SK-N-SH treated with all-trans-retinoic acid at 6 μM for 48 hours (cell line): Measurements from ENCODE around the gene POU6F2.

ENCODE experiments used
- ATAC-seq: fragments of 200-7000 bp; cut with Tn5 transposase; 3 replicates; pipeline ENCODE4 v1.9.1; 2020; ENCODE audit warnings: mild to moderate bottlenecking, moderate library complexity
- ARNTL ChIP-seq: fragments of 450-650 bp; formaldehyde crosslinking; IDR thresholded peaks from 2 replicates; pipeline ENCODE4 v1.5.0; 2020; ENCODE audit warnings: low read depth, mild to moderate bottlenecking, moderate library complexity, borderline replicate concordance
- BACH2 ChIP-seq: fragments of 250-450 bp; sonication (Bioruptor Pico); IDR thresholded peaks from 2 replicates; pipeline ENCODE4 v1.9.0; 2021; ENCODE audit warnings: mild to moderate bottlenecking, borderline replicate concordance
- CREB5 ChIP-seq: fragments of 250-450 bp; sonication (Bioruptor Pico); IDR thresholded peaks from 2 replicates; pipeline ENCODE4 v1.5.1; 2020; ENCODE audit warnings: low read depth, mild to moderate bottlenecking, moderate library complexity
- CSDC2 ChIP-seq: fragments of 250-450 bp; sonication (Bioruptor Pico); IDR thresholded peaks from 2 replicates; pipeline ENCODE4 v1.5.0; 2020; ENCODE audit warnings: mild to moderate bottlenecking, moderate library complexity
- ESRRG ChIP-seq: fragments of 250-450 bp; sonication (Bioruptor Pico); IDR thresholded peaks from 2 replicates; pipeline ENCODE4 v1.6.1; 2021; ENCODE audit warnings: mild to moderate bottlenecking
- GLIS3 ChIP-seq: fragments of 250-450 bp; sonication (Bioruptor Pico); IDR thresholded peaks from 2 replicates; pipeline ENCODE4 v1.5.0; 2020; ENCODE audit warnings: mild to moderate bottlenecking, moderate library complexity
- ISL1 ChIP-seq: fragments of 250-450 bp; sonication (Bioruptor Pico); IDR thresholded peaks from 2 replicates; pipeline ENCODE4 v2.1.2; 2022; ENCODE audit warnings: mild to moderate bottlenecking, moderate library complexity
- OSR1 ChIP-seq: fragments of 250-450 bp; sonication (Bioruptor Pico); IDR thresholded peaks from 2 replicates; pipeline ENCODE4 v1.8.0; 2022; ENCODE audit warnings: moderate library complexity, mild to moderate bottlenecking, inconsistent platforms
- PPARA ChIP-seq: fragments of 250-450 bp; sonication (Bioruptor Pico); IDR thresholded peaks from 2 replicates; pipeline ENCODE4 v1.5.0; 2020; ENCODE audit warnings: mild to moderate bottlenecking, borderline replicate concordance
- RARB ChIP-seq: fragments of 250-450 bp; sonication (Bioruptor Pico); IDR thresholded peaks from 2 replicates; pipeline ENCODE4 v1.8.0; 2021; ENCODE audit warnings: mild to moderate bottlenecking, moderate library complexity
- SNAI2 ChIP-seq: fragments of 250-450 bp; sonication (Bioruptor Pico); IDR thresholded peaks from 2 replicates; pipeline ENCODE4 v1.5.0; 2020; ENCODE audit warnings: mild to moderate bottlenecking, moderate library complexity
- TCF4 ChIP-seq: fragments of 250-450 bp; sonication (Bioruptor Pico); IDR thresholded peaks from 2 replicates; pipeline ENCODE4 v1.8.0; 2021; ENCODE audit warnings: mild to moderate bottlenecking, moderate library complexity, borderline replicate concordance
- TOX ChIP-seq: fragments of 250-450 bp; sonication (Bioruptor Pico); IDR thresholded peaks from 2 replicates; pipeline ENCODE4 v1.8.0; 2021; ENCODE audit warnings: mild to moderate bottlenecking, moderate library complexity, borderline replicate concordance
- TSHZ2 ChIP-seq: fragments of 250-450 bp; sonication (Bioruptor Pico); IDR thresholded peaks from 2 replicates; pipeline ENCODE4 v1.5.0; 2020; ENCODE audit warnings: mild to moderate bottlenecking, moderate library complexity
- ZC3H10 ChIP-seq: fragments of 250-450 bp; sonication (Bioruptor Pico); IDR thresholded peaks from 2 replicates; pipeline ENCODE4 v1.5.1; 2021; ENCODE audit warnings: mild to moderate bottlenecking, moderate library complexity
- ZFP3 ChIP-seq: fragments of 250-450 bp; sonication (Bioruptor Pico); IDR thresholded peaks from 2 replicates; pipeline ENCODE4 v1.5.0; 2020; ENCODE audit warnings: mild to moderate bottlenecking, moderate library complexity
- ZFP30 ChIP-seq: fragments of 450-650 bp; formaldehyde crosslinking; IDR thresholded peaks from 2 replicates; pipeline ENCODE4 v1.5.0; 2022; ENCODE audit warnings: mild to moderate bottlenecking, moderate library complexity
- ZNF565 ChIP-seq: fragments of 450-650 bp; formaldehyde crosslinking; conservative IDR thresholded peaks from 2 replicates; pipeline ENCODE4 v1.5.0; 2020; ENCODE audit warnings: low read depth, mild to moderate bottlenecking, moderate library complexity
- ZNF70 ChIP-seq: fragments of 450-650 bp; formaldehyde crosslinking; IDR thresholded peaks from 2 replicates; pipeline ENCODE4 v1.5.0; 2020; ENCODE audit warnings: mild to moderate bottlenecking, moderate library complexity
- ZNF8 ChIP-seq: fragments of 450-650 bp; formaldehyde crosslinking; IDR thresholded peaks from 2 replicates; pipeline ENCODE4 v1.5.0; 2020; ENCODE audit warnings: mild to moderate bottlenecking, moderate library complexity
- TF ChIP-seq, protein P1 (sequence below): fragments of 250-450 bp; sonication (Bioruptor Pico); IDR thresholded peaks from 2 replicates; pipeline ENCODE4 v1.8.0; 2020; ENCODE audit warnings: mild to moderate bottlenecking, moderate library complexity, borderline replicate concordance
- TF ChIP-seq, protein P2 (sequence below): fragments of 250-450 bp; sonication (Bioruptor Pico); IDR thresholded peaks from 2 replicates; pipeline ENCODE4 v1.5.1; 2021; ENCODE audit warnings: mild to moderate bottlenecking, moderate library complexity
- TF ChIP-seq, protein P3 (sequence below): fragments of 250-450 bp; sonication (Bioruptor Pico); IDR thresholded peaks from 2 replicates; pipeline ENCODE4 v1.8.0; 2021; ENCODE audit warnings: low read depth, mild to moderate bottlenecking, moderate library complexity, borderline replicate concordance

POU6F2 gene

DNA sequence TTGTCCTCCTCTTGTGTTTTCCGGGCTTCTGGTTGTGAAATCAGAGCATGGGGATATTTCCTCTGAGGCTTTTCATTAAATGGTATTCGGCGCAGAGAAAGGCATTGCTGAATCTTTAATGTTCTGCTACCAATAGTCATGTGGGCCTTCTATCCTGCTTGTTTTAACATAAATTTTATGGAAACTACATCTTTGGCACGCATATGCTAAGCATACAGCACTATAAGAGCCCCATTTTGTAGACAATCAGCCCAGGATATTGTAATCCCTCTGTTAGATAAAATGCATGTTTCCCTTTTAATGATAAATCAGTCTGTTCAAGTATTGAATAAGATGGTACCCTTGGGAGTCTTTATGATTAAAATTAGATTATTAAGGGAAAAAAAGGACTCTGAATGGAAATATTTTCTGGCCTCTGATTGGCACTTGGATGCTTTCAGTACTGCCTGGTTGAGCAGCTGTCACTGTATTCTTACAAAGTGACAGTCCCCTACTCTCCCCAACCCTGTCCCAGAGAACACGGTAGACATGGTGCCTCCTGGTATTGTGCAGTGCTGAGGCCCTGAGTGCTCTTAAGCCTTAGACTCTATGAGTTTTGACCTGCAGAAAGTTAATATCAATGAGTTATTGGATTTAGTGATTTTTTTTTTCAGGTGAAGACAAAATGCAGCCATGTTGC, 256.3 kb downstream of the POU6F2 start:
- no peak for TF ChIP-seq TOX (CRISPR knock-in tag)
- TF ChIP-seq GLIS3 (CRISPR knock-in tag), result no peak
- no peak for TF ChIP-seq CSDC2
- no peak for TF ChIP-seq TCF4 (CRISPR knock-in tag)
- TF ChIP-seq SNAI2, result no peak
- no peak for TF ChIP-seq ARNTL (CRISPR knock-in tag)
- TF ChIP-seq, protein P1, sequence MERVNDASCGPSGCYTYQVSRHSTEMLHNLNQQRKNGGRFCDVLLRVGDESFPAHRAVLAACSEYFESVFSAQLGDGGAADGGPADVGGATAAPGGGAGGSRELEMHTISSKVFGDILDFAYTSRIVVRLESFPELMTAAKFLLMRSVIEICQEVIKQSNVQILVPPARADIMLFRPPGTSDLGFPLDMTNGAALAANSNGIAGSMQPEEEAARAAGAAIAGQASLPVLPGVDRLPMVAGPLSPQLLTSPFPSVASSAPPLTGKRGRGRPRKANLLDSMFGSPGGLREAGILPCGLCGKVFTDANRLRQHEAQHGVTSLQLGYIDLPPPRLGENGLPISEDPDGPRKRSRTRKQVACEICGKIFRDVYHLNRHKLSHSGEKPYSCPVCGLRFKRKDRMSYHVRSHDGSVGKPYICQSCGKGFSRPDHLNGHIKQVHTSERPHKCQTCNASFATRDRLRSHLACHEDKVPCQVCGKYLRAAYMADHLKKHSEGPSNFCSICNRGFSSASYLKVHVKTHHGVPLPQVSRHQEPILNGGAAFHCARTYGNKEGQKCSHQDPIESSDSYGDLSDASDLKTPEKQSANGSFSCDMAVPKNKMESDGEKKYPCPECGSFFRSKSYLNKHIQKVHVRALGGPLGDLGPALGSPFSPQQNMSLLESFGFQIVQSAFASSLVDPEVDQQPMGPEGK (CRISPR knock-in tag), result no peak
- TF ChIP-seq ZNF70 (CRISPR knock-in tag), result no peak
- TF ChIP-seq ESRRG (CRISPR knock-in tag), result no peak
- TF ChIP-seq OSR1, result no peak
- TF ChIP-seq BACH2, result no peak
- TF ChIP-seq, protein P2, sequence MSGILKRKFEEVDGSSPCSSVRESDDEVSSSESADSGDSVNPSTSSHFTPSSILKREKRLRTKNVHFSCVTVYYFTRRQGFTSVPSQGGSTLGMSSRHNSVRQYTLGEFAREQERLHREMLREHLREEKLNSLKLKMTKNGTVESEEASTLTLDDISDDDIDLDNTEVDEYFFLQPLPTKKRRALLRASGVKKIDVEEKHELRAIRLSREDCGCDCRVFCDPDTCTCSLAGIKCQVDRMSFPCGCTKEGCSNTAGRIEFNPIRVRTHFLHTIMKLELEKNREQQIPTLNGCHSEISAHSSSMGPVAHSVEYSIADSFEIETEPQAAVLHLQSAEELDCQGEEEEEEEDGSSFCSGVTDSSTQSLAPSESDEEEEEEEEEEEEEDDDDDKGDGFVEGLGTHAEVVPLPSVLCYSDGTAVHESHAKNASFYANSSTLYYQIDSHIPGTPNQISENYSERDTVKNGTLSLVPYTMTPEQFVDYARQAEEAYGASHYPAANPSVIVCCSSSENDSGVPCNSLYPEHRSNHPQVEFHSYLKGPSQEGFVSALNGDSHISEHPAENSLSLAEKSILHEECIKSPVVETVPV (CRISPR knock-in tag), result no peak
- no peak for TF ChIP-seq ISL1
- TF ChIP-seq, protein P3, sequence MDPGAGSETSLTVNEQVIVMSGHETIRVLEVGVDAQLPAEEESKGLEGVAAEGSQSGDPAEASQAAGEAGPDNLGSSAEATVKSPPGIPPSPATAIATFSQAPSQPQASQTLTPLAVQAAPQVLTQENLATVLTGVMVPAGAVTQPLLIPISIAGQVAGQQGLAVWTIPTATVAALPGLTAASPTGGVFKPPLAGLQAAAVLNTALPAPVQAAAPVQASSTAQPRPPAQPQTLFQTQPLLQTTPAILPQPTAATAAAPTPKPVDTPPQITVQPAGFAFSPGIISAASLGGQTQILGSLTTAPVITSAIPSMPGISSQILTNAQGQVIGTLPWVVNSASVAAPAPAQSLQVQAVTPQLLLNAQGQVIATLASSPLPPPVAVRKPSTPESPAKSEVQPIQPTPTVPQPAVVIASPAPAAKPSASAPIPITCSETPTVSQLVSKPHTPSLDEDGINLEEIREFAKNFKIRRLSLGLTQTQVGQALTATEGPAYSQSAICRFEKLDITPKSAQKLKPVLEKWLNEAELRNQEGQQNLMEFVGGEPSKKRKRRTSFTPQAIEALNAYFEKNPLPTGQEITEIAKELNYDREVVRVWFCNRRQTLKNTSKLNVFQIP (CRISPR knock-in tag), result no peak
- TF ChIP-seq ZNF565 (CRISPR knock-in tag), result no peak
- TF ChIP-seq TSHZ2, result no peak
- no peak for TF ChIP-seq ZNF8 (CRISPR knock-in tag)
- TF ChIP-seq ZFP3 (CRISPR knock-in tag), result no peak
- no peak for TF ChIP-seq ZFP30 (CRISPR knock-in tag)
- TF ChIP-seq, all 23 proteins: peak for 0
- ATAC-seq, result no peak

DNA sequence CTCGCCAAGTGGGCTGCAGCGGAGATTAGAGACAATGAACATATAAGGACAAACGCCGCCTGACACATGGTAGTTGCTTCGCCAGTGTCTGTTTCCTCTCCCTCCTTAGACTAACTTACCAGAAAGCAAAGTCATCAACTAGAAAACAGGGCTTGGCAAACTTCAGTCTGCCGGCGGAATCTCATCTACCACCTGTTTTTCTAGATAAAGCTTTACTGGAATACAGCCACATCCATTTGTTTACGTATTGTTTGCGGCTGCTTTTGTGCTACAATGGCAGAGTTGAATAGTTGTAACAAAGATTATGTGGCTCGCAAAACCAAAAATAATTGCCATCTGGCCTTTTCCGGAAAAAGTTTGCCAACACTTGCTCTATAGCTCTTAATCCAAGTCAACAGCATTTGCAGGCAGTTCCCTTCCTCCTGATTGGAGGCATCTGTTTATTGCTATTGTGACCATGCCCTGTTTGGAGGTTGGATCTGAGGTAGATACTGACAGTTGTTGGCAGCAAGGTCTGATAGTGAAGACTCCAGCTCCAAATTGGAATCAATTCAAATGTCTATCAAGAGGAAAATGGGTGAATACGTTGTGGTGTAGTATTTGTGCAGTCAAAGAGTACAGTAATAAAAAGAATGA, 260.6 kb downstream of the POU6F2 start:
- no peak for ATAC-seq
- TF ChIP-seq TCF4 (CRISPR knock-in tag), result no peak
- no peak for TF ChIP-seq ZFP3 (CRISPR knock-in tag)
- no peak for TF ChIP-seq GLIS3 (CRISPR knock-in tag)
- TF ChIP-seq ZC3H10, result no peak
- no peak for TF ChIP-seq RARB (CRISPR knock-in tag)
- TF ChIP-seq CREB5 (CRISPR knock-in tag), result no peak
- TF ChIP-seq, protein P2 (CRISPR knock-in tag), result no peak
- TF ChIP-seq PPARA (CRISPR knock-in tag), result no peak
- TF ChIP-seq ZFP30 (CRISPR knock-in tag), result no peak
- TF ChIP-seq OSR1, result no peak
- TF ChIP-seq SNAI2, result no peak
- TF ChIP-seq, all 23 proteins: peak for 0
